Vagina (tissue), 2 donors: Measurements from ENCODE around the gene TRANK1.

ENCODE experiments used
- CTCF ChIP-seq, 3 experiments: fragments of 450-650 bp in 2 of 3; fragments of 200-600 bp in 1 of 3; sonication (generic) in 1 of 3; IDR thresholded peaks; one replicate each; pipeline ENCODE4 v1.5.1; 2017 to 2019; ENCODE audit warnings: antibody characterized with exemption in 3 of 3, mild to moderate bottlenecking in 2 of 3, moderate library complexity in 2 of 3
- POLR2A ChIP-seq, 2 donors: fragments of 450-650 bp; IDR thresholded peaks; one replicate each; pipeline ENCODE4 v1.6.1; 2017; ENCODE audit warnings: antibody characterized with exemption in 2 of 2, mild to moderate bottlenecking in 2 of 2, moderate library complexity in 2 of 2
- POLR2AphosphoS5 ChIP-seq, 2 donors: sonication (generic); formaldehyde crosslinking; IDR thresholded peaks; one replicate each; pipeline ENCODE4 v1.9.0; 2017; ENCODE audit warnings: antibody characterized with exemption in 2 of 2, mild to moderate bottlenecking in 2 of 2, low read depth in 1 of 2; ENCODE audit not compliant: insufficient read depth in 1 of 2

- TF ChIP-seq CTCF (IDR thresholded peaks at IDR 0.05) (no peak), POLR2AphosphoS5 (IDR thresholded peaks at IDR 0.05; ENCODE audit: insufficient read depth in 1 of 2, low read depth in 1 of 2) (no peak), POLR2A (IDR thresholded peaks at IDR 0.05) (no peak)
These were observed 92.8 kb downstream of the TRANK1 start for GRCh38 chr3:36852071-36852470.
